ENCODE results near the gene FARP2.
"Not testable (repeated sequence)": the region's sequence is repeated elsewhere in the genome, so short reads cannot be mapped to it uniquely, and the experiment has no call there.

FARP2 gene

DNA sequence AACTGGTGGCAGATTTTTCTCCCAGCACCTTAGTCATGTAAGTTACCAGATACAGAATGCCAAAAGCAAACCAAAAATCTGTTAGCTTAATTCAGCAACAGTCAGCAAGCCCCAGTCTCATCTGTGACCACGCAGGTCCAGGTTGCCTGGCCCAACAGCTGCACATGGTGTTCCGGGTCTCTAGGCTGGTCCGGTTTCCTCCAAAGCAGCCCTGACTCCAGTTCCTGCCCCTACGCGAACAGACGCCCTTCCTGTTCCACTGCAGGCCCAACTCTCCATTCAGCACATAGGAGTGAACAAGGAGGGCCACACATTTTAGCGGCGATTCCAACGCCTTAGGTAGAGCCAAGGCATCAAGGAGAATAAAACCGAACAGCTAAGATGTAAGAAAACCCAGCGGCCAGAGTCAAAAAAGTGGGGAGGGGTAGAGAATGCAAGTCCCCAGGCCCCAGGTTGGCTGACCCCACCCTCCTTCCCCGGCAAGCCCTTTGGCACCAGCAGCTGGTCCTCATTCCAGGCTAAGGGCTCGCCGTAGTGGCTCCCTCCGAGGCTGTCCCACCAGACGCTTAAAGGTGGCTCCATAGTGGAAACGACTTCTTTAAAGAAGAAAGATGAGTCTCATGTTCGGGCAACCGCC is 150.8 kb downstream of the FARP2 start:
- no peak for FAIRE-seq

DNA sequence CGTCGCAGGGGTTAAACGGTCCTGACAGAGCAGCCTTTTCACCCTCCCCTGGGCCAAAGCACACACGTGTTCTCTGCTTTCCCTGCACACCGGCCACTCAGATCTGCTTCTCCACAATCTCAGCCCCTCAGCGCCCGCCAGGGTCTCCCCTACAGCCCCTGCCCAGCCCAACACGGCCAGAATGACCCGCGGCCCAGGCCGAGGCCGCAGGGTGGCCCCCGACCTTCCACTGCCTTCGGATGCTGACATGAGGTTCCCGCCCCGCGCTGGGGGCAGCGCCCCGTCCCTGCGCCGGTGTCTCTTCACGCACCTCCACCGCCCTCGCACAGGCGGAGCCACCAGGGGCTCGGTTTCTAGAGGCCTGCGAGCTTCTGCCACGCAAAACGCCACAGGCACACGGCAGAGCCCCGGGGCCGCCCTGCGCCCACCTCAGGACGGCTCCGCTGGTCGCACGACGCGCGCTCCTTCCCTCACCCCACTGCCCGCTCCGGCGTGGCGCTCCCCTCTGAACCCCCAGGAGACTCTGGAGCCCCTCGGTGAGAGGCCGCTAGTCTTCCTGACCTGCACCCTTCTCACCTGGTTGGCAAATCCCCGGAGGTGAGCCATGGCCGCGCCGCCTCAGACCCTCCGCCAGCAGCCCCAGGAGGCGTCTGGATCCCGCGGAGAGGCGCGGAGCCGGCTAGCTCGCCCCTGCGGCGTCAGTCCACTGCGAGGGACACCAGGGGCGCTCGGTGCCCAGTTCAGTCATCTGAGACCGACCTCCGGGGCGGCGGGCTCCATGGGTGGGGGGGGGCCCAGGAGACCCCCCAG is 151.6 kb downstream of the FARP2 start:
- FAIRE-seq: no peak

DNA sequence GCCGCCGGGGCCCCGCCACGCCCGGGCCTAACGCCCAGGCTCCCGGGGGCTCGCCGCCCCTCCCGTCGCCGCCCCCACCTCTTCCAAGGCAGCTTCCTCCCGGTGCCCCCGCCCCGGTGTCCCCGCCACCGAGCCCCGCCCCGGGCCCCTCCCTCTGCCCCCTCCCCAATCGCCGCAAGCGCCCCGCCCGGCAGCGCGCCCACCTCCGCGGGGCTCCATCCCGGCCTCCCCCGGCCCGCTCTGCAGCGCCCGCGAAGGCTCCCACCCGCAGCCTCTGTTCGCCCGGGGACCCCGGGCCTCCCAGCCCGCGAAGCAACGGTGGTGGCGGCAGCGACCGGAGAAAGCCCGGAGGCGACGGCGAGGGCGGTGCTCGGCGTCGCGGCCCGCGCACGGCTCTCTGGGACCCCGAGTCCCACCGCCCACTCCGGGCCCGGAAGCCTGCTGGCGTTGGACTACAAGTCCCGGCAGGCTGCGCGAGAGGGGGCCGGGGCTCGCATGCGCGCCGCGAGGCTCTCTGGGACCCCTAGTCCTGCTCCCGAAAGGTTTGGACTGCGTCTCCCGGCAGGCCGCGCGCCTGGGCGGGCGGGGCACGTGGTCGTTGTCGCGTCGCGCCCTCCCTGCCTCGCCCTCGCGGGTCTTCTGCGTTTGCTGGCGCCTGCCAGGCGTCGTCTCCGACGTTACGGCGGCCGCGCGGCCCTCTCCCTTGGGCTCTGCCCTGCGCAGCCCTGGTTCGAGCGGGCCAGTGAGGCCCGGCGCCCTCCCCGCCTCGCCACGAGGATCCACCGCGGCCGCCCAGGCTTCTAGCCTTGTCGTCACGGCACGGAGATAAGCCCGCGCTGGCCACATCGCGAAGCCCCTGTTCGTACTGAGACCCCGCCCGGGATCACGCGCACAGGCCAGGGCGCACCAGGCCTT is 152.4 kb downstream of the FARP2 start, which contains the start of gene STK25:
TSS of gene STK25 (minus strand) at position 345 of the 915 bp plus-strand sequence. CDS start 549 bp downstream, outside the sequence.
- FAIRE-seq: peak; percentile 60

DNA sequence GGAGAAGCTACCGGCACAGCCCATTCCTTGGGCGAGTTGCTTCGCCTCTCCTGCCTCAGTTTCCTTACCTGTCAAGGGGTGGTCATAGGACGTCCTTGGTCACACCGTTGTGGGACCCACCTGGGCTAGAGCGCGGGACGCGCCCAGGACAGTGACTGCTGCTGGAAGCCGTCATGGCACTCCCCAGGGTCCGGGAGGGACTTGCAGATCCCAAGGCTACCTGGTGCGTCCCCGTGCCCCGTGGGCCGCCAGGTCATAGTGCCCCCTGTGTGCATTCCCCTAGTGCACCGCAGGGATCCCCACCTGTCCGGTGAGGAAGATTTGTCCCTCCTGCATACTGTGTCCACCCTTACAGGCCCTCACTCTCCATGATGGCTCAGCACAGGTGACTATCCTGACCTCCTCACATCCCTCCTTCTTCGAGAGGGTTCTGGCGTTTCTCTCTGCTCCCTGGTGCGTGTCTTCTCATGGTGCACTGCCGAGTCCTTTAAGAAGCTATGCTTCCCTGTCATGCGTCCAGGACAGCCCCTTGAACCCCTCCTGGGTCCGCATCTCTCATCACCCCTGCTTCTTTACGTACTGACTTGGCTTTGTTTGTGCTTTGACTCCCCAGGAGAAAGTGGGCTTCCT is 153.2 kb downstream of the FARP2 start:
- FAIRE-seq: no peak

DNA sequence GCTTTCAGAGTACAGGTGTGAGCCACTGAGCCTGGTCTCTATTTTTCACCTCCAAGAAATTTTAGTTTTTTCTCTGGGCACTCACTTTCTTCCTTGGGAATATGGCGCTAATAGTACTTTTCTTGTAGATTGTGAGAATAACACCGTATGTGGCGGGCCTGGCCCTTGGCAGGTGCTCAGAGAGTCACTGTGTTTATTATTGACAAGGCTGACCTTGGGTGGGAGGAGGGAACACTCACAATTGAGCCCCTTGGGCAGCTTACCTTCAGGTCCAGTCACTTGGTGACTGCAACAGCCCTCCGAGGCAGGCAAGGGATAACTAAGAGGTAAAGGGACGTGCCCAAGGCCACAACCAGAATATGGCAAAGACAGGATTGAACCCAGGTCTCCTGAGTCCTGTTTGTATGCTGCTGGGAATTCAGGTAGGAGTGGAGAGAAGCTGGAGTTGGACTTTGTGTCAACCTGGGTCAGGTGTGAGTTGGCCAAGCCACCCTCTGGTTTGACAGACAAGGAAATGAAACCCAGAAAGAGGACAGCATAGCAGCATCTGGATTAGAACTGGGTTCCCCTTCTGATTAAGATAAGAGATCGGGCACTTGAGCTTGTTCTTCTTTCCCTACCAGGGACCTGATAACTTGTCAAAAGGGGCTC is 155.1 kb downstream of the FARP2 start:
- FAIRE-seq: no peak

DNA sequence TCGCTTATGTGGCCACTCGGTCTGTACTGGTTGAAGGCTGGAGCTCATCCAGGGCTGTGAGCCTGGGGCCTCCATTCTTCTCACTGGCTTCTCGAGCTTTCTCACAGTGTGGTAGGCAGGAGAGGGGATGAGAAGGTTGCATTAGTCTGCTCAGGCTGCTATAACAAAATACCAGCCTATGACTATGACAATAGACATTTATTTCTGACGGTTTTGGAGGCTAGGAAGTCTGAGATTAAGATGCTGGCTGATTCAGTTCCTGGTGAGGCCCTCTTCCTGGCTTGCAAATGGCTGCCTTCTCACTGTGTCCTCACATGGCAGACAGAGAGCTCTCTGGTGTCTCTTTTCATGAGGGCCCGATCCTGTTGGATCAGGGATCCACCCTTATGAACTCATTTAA is 158.5 kb downstream of the FARP2 start:
- FAIRE-seq: no peak

DNA sequence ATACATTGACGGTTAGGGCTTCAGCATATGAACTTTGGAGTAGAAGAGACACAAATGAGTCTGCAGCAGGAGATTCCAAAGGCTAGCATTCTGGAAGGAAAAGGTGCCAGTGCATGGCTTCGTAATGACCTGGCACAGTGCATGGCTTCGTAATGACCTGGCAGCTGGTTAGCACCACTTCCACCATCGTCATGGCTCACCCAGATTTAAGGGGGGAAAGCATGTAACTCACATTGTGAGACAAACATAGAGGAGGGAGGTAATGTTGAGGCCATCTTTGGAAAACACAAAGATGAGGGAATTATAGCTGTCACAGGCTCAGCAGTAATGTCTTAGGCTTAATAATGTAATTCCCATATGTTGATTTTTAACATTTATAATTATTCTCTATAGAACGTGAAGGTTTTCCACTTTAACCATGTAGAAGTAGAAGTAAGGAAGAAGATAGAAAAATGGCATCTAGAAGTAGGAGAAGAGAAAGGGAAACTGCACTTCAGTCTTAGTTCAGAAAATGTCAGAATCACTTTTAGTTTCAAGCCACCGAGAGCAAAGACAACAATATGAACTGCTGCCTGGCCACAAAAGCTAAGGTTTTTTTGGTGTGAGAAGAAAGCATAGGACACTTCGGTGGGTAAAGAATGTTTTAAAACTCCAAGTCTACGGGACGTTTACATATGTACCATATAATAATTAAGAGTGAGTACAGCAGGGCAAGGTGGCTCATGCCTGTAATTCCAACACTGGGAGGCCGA is 159.1 kb downstream of the FARP2 start:
- FAIRE-seq: no peak

DNA sequence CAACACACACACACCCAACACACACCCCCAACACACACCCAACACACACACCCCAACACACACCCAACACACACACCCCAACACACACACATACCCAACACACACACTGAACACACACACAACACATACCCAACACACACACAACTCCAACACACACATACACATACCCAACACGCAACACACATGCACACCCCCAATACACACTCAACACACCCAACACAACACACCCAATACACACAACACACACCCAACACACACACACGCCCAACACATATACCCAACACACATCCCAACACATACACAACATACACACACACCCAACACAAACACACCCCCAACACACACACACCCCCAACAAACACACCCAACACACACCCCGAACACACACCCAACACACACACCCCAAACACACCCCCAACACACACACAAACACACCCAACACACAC is 160.5 kb downstream of the FARP2 start:
- no peak for FAIRE-seq

DNA sequence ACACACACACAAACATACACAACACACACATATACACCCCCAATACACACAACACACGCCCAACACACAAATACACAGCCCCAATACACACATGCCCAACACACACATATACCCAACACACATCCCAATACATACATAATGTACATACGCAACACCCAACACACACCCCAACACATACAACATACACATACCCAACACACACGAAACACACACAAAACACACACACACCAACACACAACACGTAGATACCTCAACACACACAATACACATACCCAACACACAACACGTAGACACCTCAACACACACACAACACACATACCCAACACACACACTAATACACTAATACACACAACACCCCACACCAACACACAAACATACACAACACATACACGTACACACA is 161.2 kb downstream of the FARP2 start:
- no peak for FAIRE-seq

DNA sequence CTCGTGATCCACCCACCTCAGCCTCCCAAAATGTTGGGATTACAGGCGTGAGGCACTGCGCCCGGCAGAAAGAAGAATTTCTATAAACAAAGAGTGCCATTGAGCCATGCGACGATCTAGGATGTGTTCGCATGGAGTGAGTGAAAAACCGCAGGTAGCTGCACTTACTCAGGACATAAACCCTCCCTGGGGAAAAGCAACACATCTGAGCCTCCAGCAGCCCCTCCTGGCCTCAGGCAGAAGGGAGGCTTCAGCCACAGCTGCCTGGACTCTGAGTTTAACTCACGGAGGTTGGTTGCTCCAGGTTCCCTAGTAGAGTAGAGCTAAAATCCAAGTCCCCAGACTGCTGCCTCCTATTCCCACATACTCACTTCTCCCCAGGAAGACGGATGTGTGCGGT is 163.6 kb downstream of the FARP2 start:
- no peak for FAIRE-seq

DNA sequence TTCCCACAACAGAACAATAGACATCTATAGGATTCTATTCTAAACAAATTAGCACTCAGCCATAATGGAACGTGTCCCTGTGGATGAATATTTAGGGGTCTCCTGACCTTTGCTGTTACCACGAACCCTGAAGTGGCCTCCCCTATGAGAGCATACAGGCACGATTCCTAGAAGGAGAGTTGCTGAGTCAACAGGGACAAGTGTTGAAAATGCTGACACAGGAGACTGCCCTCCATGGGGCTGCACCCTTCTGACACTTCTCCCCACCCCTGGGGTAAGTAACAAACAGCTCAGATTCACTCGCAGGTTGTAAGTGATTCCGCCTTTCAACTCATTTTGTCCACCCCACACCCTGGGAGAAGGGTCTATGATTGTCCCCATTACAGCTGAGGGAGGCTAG is 166.4 kb downstream of the FARP2 start:
- no peak for FAIRE-seq

DNA sequence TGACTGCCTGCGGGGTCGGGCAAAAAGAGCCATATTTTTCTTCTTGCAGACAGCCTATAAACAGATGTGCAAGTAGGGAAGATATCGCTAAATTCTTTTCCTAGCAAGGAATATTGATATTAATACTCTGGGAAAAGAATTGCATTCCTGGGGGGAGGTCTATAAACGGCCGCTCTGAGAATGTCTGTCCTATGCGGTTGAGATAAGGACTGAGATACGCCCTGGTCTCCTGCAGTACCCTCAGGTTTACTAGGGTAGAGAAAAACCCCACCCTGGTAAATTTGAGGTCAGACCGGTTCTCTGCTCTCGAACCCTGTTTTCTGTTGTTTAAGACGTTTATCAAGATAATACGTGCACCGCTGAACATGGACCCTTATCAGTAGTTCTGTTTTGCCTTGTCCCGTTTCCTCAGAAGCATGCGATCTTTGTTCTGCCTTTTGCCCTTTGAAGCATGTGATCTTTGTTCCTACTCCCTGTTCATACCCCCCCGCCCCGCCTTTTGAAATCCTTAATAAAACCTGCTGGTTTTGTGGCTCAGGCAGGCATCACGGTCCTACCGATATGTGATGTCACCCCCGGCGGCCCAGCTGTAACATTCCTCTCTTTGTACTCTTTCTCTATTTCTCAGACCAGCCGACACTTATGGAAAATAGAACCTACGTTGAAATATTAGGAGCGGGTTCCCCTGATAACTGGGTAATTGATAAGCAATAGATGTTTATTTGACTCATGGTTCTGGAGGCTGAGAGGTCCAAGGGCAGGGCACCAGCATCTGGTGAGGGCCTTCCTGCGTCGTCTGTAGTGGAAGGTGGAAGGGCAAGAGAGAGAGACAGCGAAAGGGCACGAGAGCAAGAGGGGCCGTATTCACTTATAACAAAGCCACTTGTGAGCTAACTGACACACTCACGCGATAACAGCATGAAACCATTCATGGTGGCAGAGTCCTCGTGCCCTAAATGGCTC is 170.0 kb downstream of the FARP2 start:
- FAIRE-seq: not testable (repeated sequence)

DNA sequence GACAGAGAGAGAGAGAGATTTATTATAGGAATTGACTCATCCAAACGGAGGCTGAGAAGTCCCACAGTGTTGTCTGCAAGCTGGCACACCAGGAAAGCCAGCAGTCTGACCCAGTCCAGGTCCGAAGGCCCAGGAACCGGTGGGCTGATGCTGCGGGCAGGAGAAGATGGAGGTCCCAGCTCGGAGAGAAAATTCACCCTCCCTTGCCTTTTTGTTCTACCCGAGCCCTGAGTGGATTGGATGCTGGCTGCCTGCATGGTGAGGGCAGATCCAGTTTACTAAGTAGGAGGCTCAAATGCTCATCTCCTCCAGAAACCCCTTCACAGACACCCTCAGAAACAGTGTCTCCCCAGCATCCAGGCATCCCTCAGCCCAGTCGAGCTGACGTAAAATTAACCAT is 174.5 kb downstream of the FARP2 start:
- FAIRE-seq: no peak

DNA sequence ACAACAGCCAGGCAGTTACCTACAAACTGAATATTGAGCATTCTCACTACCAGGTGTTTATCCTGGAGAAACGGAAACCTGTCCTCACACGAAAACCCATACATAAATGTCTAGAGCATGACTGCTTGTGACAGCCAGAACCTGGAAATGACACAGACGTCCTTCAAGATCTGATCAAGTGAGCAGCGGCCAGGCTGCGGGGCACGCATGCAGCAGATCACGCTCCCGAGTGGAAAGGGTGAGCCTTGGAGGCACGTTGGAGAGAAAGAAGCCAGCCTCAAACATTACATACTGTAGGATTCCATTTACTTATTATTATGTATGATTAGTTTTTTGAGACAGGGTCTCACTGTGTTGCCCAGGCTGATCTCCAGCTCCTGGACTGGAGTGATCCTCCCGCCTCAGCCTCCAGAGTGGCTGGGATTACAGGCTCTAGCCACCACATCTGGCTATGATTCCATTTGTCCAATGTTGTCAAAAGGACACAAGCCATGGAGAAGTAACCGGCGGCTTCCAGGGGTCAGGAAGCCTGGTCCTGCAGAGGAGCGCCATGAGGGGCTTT is 175.2 kb downstream of the FARP2 start:
- no peak for FAIRE-seq

DNA sequence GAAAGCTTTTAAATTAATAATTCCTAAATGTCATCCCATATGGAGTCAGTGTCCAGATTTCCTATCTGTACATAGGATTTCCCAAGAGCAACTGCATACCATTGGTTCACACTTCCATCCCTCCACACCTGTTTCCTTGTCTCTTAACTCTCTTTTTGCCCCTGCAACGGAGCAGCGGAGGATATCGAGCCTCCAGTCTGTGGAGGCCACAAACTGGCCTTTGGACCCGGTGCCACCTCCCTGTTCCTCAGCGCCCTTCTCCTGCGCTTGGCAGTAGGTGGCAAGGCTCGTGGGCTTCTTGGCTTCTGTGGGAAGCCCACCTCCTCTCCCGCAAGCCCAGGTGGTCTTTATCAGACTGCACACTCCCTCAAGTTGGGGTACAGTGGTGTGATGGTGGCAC is 176.1 kb downstream of the FARP2 start:
- no peak for FAIRE-seq

DNA sequence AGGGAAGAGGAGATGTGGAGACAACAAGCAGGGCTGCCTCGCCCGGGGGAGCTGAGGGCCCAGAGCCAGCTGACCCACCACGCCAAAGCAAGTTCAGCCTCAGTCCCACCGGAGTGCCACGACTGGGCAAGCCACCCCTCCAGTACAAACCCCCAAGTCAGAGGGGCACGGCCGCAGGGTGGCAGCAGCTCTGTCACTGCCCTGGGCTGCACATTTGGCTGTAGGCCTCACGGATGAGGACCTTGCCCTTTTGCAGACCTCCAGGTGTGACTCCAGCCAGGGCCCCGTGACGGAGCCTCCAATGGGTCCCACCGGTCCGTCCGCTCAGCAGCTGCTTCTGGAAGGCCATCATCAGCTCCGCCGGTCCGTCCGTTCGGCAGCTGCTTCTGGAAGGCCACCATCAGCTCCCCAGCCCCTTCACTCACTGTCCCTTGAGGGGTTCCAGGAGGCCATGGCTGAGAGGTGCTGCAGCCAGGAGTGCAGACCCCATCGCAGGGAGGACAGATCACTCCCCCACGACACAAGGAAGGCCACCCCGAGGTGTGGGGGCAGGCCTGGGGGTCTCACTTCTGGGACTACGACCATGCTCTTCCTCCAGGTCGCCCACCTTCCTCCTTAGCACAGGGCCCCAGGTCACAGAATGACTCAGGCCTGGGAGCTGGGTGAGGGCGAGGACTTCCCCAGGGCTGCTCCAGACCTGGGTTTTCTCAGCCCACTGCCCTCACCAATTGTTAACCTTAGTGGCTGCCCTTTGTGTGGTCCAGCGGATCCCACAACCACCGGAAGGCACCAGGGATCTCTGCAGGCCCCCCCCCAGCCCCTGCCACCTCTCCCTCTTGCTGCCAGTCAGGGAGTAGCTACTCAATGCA is 176.9 kb downstream of the FARP2 start:
- FAIRE-seq: no peak

DNA sequence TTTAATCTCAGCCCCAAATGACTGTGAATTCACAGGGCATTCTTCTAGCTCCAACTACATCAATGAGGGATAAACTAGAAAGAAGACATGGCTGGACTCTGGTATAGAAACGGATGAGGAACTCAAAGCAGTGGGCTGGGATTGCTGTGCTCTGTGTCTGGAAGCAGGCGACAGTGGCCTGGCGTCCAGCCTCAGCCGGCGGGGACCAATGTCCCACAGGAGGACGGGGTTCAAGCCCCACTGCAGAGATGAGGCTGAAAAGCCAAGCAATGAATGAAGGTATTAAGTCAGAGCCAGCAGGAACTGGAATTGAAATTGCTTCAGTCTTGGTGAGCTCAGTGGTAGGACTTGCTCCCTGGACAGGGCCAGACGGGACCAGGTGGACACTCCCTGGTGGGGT is 178.2 kb downstream of the FARP2 start:
- no peak for FAIRE-seq

DNA sequence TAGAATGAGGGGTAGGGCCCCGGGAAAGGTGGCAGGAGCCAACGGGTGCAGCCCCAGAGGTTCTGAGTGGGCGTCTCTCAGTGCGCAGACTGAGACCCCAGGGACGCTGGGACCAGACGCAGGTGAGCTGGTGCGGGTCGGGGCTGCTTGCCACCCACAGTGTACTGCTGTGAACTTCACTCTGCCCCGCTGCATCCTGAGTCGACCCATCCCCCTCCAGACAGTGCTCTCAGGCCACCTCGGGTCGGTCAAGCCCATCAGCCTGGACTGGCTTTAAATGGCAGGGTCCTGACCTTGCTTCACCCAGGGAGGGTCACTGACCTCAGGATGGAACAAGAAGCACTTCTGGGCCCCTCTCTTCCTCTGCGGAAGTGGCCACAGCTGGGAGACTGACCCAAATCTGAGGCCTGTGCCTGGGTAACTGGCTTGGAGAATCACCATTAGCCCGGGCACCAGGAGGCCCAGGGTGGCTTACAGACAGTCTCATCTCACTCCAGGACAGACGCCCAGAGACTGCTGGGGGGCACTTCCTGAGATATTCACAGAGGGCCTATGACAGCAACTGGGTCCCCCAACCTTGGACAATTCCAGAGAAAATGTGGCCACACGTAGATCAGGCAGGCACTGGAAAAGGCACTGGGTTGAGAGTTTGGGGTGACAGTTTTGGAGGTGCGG is 178.8 kb downstream of the FARP2 start:
- FAIRE-seq: no peak

Measured in G401.6 (cell line).